Heart left ventricle (tissue), 13 donors: Measurements from ENCODE around the gene LIPG.

ENCODE experiments used
- POLR2A ChIP-seq, 2 donors: fragments of 450-650 bp; IDR thresholded peaks; one replicate each; pipeline ENCODE4 v1.6.1; 2017; ENCODE audit warnings: antibody characterized with exemption in 2 of 2, mild to moderate bottlenecking in 2 of 2, moderate library complexity in 2 of 2
- TF ChIP-seq, protein P1 (sequence below), 12 donors: fragments of 200-600 bp; sonication (generic) in 4 of 12; IDR thresholded peaks; one replicate each; pipeline versions ENCODE4 v1.5.0 to v1.8.0; 2018 to 2022; ENCODE audit warnings: antibody characterized with exemption in 12 of 12, mild to moderate bottlenecking in 5 of 12
- donor health status: ischemic (EF 13 %, LVEDD 7.1; RV severe dilation, severe dysfunction).
- donor health status: DM: no; HTN: yes; CAD: no.
- donor health status: DM: no; HTN: no; CAD: no.
- donor health status: ischemic (EF 25% LVEDD 6.9; RV normal size, moderate dysfunction).
- donor health status: ischemic (EF 25% LVEDD 5.7; RV mildly dilated, moderate dysfunction).
- donor health status: ischemic (EF 35%, LVEDD 5.7; RV mildly dilated, moderate dysfunction).
- donor health status: nonischemic (EF 11% LVEDD 7.7; RV severe dilation, severe dysfunction).
- donor health status: DM: yes; HTN: yes; CAD: no.
- donor health status: PGD.
- donor health status: ischemic (EF 29% LVEDD 5.4; RV normal size, mild dysfunction).
- donor health status: nonischemic (EF 23%, LVEDD 6.1; RV moderate dilation, normal function).

GRCh38 chr18:49566985-49567384, 5.1 kb downstream of the LIPG start:
- TF ChIP-seq, protein P1, sequence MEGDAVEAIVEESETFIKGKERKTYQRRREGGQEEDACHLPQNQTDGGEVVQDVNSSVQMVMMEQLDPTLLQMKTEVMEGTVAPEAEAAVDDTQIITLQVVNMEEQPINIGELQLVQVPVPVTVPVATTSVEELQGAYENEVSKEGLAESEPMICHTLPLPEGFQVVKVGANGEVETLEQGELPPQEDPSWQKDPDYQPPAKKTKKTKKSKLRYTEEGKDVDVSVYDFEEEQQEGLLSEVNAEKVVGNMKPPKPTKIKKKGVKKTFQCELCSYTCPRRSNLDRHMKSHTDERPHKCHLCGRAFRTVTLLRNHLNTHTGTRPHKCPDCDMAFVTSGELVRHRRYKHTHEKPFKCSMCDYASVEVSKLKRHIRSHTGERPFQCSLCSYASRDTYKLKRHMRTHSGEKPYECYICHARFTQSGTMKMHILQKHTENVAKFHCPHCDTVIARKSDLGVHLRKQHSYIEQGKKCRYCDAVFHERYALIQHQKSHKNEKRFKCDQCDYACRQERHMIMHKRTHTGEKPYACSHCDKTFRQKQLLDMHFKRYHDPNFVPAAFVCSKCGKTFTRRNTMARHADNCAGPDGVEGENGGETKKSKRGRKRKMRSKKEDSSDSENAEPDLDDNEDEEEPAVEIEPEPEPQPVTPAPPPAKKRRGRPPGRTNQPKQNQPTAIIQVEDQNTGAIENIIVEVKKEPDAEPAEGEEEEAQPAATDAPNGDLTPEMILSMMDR (IDR thresholded peaks at IDR 0.05) = no peak
- no peak for TF ChIP-seq POLR2A (IDR thresholded peaks at IDR 0.05)
